ENCODE data around the gene RPRM. TPM values are rescaled to one million over a fixed set of nuclear protein-coding genes. Genes with fewer than 3 reads are reported as not detected.

RPRM gene
- total RNA-seq, 1 experiment from 2014 or later: not detected

DNA sequence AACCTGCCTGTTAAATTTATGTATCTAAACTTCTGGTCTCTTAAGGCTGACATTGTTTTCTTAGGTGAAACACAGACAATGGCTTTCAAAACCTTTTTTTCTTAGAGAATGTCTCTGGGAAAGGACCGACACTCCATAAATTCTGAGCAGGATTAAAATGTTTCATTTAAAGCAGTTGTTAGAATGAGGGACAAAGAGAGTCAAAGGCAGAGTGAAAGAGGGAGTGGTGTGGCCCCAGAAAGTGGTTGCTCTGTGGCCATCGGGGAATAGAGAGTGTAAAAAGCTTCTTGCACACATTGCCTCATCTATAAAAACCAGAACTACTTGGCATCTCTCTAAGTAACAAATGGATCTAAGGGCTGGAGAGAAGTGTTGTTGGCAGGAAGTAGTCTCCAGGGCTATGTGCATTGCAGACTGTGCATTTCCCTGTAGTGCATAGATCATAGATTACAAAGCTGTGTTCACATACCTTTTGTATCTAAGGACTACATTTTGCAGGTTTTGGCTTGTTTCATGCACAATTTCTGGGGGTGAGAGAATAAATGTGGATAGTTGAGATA is 3.6 kb downstream of the RPRM start:
- intact Hi-C loops (cut with micrococcal nuclease; ENCODE audit: unreplicated experiment): no loop called here
- TF ChIP-seq, protein P1, sequence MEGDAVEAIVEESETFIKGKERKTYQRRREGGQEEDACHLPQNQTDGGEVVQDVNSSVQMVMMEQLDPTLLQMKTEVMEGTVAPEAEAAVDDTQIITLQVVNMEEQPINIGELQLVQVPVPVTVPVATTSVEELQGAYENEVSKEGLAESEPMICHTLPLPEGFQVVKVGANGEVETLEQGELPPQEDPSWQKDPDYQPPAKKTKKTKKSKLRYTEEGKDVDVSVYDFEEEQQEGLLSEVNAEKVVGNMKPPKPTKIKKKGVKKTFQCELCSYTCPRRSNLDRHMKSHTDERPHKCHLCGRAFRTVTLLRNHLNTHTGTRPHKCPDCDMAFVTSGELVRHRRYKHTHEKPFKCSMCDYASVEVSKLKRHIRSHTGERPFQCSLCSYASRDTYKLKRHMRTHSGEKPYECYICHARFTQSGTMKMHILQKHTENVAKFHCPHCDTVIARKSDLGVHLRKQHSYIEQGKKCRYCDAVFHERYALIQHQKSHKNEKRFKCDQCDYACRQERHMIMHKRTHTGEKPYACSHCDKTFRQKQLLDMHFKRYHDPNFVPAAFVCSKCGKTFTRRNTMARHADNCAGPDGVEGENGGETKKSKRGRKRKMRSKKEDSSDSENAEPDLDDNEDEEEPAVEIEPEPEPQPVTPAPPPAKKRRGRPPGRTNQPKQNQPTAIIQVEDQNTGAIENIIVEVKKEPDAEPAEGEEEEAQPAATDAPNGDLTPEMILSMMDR (IDR thresholded peaks at IDR 0.05): no peak
- TF ChIP-seq REST (IDR thresholded peaks at IDR 0.05; ENCODE audit: insufficient read depth in 1 of 2, low read depth in 2 of 2, low read length in 1 of 2) (no peak), SIN3A (IDR thresholded peaks at IDR 0.05; ENCODE audit: borderline replicate concordance, insufficient read depth, low read depth, low read length) (no peak), POLR2AphosphoS5 (IDR thresholded peaks at IDR 0.05; ENCODE audit: low read depth, low read length) (no peak), TCF7L2 (IDR thresholded peaks at IDR 0.05; ENCODE audit: low read depth, low read length) (no peak)
- ChIA-PET CTCF (no interaction called here), POLR2A (no interaction called here)
- Histone ChIP-seq H3K4me1 (ENCODE audit: control insufficient read depth, insufficient read depth, low read length) (no peaks in the 10 kb centered on the region), H3K4me3 (ENCODE audit: low read depth in 2 of 2, low read length in 2 of 2) (no peak overlapping the region), H3K36me3 (ENCODE audit: control insufficient read depth, insufficient read depth, low read length) (no peaks in the 10 kb centered on the region), H3K27ac (ENCODE audit: low read length) (no peak overlapping the region), H3K27me3 (ENCODE audit: control insufficient read depth, insufficient read depth, low read length) (no peaks in the 10 kb centered on the region), H3K9me3 (ENCODE audit: control insufficient read depth, insufficient read depth, low read depth, low read length) (no peaks in the 10 kb centered on the region)
- in situ Hi-C loops (cut with HindIII; ENCODE audit: low pct_unique_long_range_greater_than_20kb, low sequenced_read_pairs): no loop called here
- BruUV-seq (replicated peaks): no TSS peak
- no peak for DNase-seq (ENCODE audit: low read depth, low spot score)
- no peak for ATAC-seq

DNA sequence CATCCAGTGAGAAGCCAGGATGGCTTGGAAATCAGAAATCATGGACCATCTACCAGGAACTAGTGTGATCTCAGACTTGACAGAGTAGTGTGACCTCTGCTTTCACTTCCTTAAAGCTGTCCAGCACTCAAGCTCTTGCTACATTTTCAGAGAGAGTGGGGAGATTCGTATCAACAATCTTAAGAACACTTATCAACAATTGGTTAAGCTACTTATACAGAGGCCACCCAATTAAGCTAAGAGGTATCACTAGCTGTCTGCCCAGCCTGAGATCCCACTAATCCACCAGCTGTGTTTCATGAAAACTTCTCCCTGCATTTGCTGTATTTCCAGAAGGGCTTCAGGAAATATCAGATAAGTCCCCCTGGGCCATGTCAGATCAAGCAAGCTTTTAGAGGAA is 4.2 kb downstream of the RPRM start:
- no peaks in the 10 kb centered on the region for H3K4me1 ChIP-seq (ENCODE audit: control insufficient read depth, insufficient read depth, low read length)
- intact Hi-C loops (cut with micrococcal nuclease; ENCODE audit: unreplicated experiment): no loop called here
- H3K4me3 ChIP-seq (ENCODE audit: low read depth in 2 of 2, low read length in 2 of 2): no peak overlapping the region
- ATAC-seq (no peak), DNase-seq (ENCODE audit: low read depth, low spot score) (no peak)
- TF ChIP-seq POLR2AphosphoS5 (IDR thresholded peaks at IDR 0.05; ENCODE audit: low read depth, low read length) (no peak), SIN3A (IDR thresholded peaks at IDR 0.05; ENCODE audit: borderline replicate concordance, insufficient read depth, low read depth, low read length) (no peak), TCF7L2 (IDR thresholded peaks at IDR 0.05; ENCODE audit: low read depth, low read length) (no peak), REST (IDR thresholded peaks at IDR 0.05; ENCODE audit: insufficient read depth in 1 of 2, low read depth in 2 of 2, low read length in 1 of 2) (no peak)
- TF ChIP-seq, protein P1 (IDR thresholded peaks at IDR 0.05): no peak
- no TSS peak for BruUV-seq (replicated peaks)
- H3K9me3 ChIP-seq (ENCODE audit: control insufficient read depth, insufficient read depth, low read depth, low read length): no peaks in the 10 kb centered on the region
- ChIA-PET POLR2A (no interaction called here), CTCF (no interaction called here)
- H3K36me3 ChIP-seq (ENCODE audit: control insufficient read depth, insufficient read depth, low read length): no peaks in the 10 kb centered on the region
- H3K27ac ChIP-seq (ENCODE audit: low read length): no peak overlapping the region
- no peaks in the 10 kb centered on the region for H3K27me3 ChIP-seq (ENCODE audit: control insufficient read depth, insufficient read depth, low read length)
- in situ Hi-C loops (cut with HindIII; ENCODE audit: low pct_unique_long_range_greater_than_20kb, low sequenced_read_pairs): no loop called here

Data from Panc1 (cell line).